CD8-positive, alpha-beta memory T cell (primary cell): Measurements from ENCODE around the gene EPHA8. TPM values are rescaled to one million over a fixed set of nuclear protein-coding genes. Genes with fewer than 3 reads are reported as not detected.

Experiments used
- CTCF ChIA-PET: fragments of 350-600 bp; sonication (Branson Sonifier 250); formaldehyde crosslinking; loops from one replicate; lab custom pipeline; 2021; ENCODE audit warnings: antibody characterized with exemption; lab: Charles Lee
- POLR2A ChIA-PET: fragments of 350-600 bp; sonication (Branson Sonifier 250); formaldehyde crosslinking; loops from one replicate; lab custom pipeline; 2021; ENCODE audit warnings: antibody characterized with exemption; lab: Charles Lee
- DNase-seq, 5 donors: peaks; one replicate each; pipeline versions ENCODE4 v3.0.0 to v3.0.0-alpha.2; 2020 to 2022; ENCODE audit warnings: mixed read lengths in 1 of 5
- H3K27ac ChIP-seq: one replicate; pipeline ENCODE4 v1.7.0; 2013; ENCODE audit warnings: low read depth, mild to moderate bottlenecking, low read length, moderate library complexity
- H3K27me3 ChIP-seq: 2 replicates; pipeline ENCODE4 v1.7.0; 2013; ENCODE audit warnings: low read length, mild to moderate bottlenecking; ENCODE audit not compliant: insufficient read depth, poor library complexity, severe bottlenecking
- H3K36me3 ChIP-seq: 2 replicates; pipeline ENCODE4 v1.7.0; 2013; ENCODE audit warnings: mild to moderate bottlenecking, low read length, moderate library complexity; ENCODE audit not compliant: insufficient read depth
- H3K4me1 ChIP-seq: 2 replicates; pipeline ENCODE4 v1.7.0; 2013; ENCODE audit warnings: mild to moderate bottlenecking, low read length, moderate library complexity; ENCODE audit not compliant: insufficient read depth
- H3K4me3 ChIP-seq: 2 replicates; pipeline ENCODE4 v1.7.0; 2013; ENCODE audit warnings: mild to moderate bottlenecking, low read length
- H3K9me3 ChIP-seq: 2 replicates; pipeline ENCODE4 v1.7.0; 2013; ENCODE audit warnings: mild to moderate bottlenecking, low read length
- H3K27ac Mint-ChIP-seq, 8 donors: one replicate each; pipeline ENCODE4 v1.8.0; 2020 to 2021; ENCODE audit warnings: mixed read lengths in 8 of 8, mild to moderate bottlenecking in 6 of 8, inconsistent platforms in 3 of 8, moderate library complexity in 3 of 8
- H3K27me3 Mint-ChIP-seq, 2 donors: one replicate each; pipeline ENCODE4 v1.8.0; 2020 to 2021; ENCODE audit warnings: mixed read lengths in 2 of 2, mild to moderate bottlenecking in 1 of 2, moderate library complexity in 1 of 2
- H3K36me3 Mint-ChIP-seq, 3 donors: one replicate each; pipeline ENCODE4 v1.8.0; 2020 to 2021; ENCODE audit warnings: mixed read lengths in 3 of 3, inconsistent platforms in 1 of 3, mild to moderate bottlenecking in 1 of 3
- H3K4me1 Mint-ChIP-seq, 3 donors: one replicate each; pipeline ENCODE4 v1.8.0; 2020 to 2021; ENCODE audit warnings: mixed read lengths in 3 of 3, inconsistent platforms in 1 of 3, mild to moderate bottlenecking in 1 of 3
- H3K4me3 Mint-ChIP-seq, 7 donors: one replicate each; pipeline ENCODE4 v1.8.0; 2020 to 2021; ENCODE audit warnings: mixed read lengths in 7 of 7, mild to moderate bottlenecking in 6 of 7, moderate library complexity in 4 of 7, inconsistent platforms in 2 of 7
- H3K9me3 Mint-ChIP-seq, 5 donors: one replicate each; pipeline ENCODE4 v1.8.0; 2020 to 2022; ENCODE audit warnings: mixed read lengths in 5 of 5, mild to moderate bottlenecking in 3 of 5, moderate library complexity in 2 of 5, inconsistent platforms in 1 of 5
- polyA plus RNA-seq: library from polyadenylated mRNA; unstranded; fragments of 300-500 nt; fragmentation: Illumina TruSeq; gene quantifications from one replicate; pipeline ENCODE4 v1.2.3, GENCODE V29; 2021
- total RNA-seq, 2 experiments: library from RNA; stranded (reverse); gene quantifications; one replicate each; pipeline ENCODE4 v1.2.3, GENCODE V29; 2021

The EPHA8 gene
- total and polyA plus RNA-seq, 3 experiments from 2014 or later = not detected

DNA sequence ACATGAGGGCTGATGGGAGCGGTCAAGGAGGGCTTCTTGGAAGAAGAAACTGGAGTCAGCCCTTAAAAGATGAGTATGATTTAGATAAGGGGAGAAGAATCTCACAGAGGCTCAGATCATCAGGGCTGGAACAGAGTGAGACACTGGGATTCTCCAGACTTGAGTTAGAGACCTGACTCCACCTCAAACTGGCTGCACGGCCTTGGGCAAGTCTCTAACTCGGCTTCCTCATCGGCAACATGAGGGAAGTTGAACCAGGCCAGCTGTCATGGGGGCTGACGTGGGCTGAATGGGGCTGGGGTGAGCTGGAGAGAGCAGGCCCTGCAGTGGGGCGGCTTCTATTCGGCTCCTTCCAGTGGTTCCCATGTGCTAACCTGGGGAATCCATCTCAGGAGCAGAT lies 82.6 kb downstream of the EPHA8 start:
- no peak overlapping the region for H3K4me3 Mint-ChIP-seq
- no peak overlapping the region for H3K4me3 ChIP-seq
- no peaks in the 10 kb centered on the region for H3K36me3 Mint-ChIP-seq
- H3K4me1 ChIP-seq = no peaks in the 10 kb centered on the region
- H3K27me3 Mint-ChIP-seq = peaks cover 6 to 47% of the 10 kb centered on the region in 2 donors
- no peak for DNase-seq
- H3K36me3 ChIP-seq = no peaks in the 10 kb centered on the region
- ChIA-PET POLR2A (no interaction called here), CTCF (interaction anchor here (1.2 kb wide), 1 partner anchor 10 kb away, joined by 3 read pairs; no protein-coding TSS in a partner anchor)
- peaks cover 9% of the 10 kb centered on the region for H3K27me3 ChIP-seq
- H3K9me3 Mint-ChIP-seq = no peaks in the 10 kb centered on the region
- no peak overlapping the region for H3K27ac ChIP-seq
- H3K4me1 Mint-ChIP-seq = no peaks in the 10 kb centered on the region
- H3K27ac Mint-ChIP-seq = peak overlapping the region in 2 of 8 donors; percentile 2 to 6
- H3K9me3 ChIP-seq = no peaks in the 10 kb centered on the region

DNA sequence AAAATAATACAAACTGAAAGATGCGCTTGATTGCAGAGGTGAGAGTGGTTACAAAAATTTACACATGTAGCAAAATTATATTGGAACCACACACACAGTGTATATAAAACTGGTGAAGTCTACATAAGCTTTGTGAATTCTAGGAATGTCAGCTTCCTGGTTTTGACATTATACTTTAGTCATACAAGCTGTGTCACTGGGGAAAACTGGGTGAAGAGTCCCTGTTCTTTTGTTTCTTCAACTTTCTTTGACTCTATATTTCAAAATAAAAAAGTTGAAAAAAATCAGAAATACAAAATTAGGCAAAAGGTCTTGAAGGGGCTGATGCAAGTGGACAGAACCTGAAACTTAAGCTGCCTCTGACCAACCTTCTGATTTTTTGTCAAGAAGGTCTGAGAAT lies 83.1 kb downstream of the EPHA8 start:
- CTCF ChIA-PET = interaction anchor here (1.2 kb wide), 1 partner anchor 9 kb away, joined by 3 read pairs; no protein-coding TSS in a partner anchor
- H3K4me3 ChIP-seq = no peak overlapping the region
- H3K9me3 Mint-ChIP-seq = no peaks in the 10 kb centered on the region
- no peak overlapping the region for H3K27ac Mint-ChIP-seq
- H3K36me3 ChIP-seq = no peaks in the 10 kb centered on the region
- no peaks in the 10 kb centered on the region for H3K4me1 ChIP-seq
- H3K27ac ChIP-seq = no peak overlapping the region
- no peak overlapping the region for H3K4me3 Mint-ChIP-seq
- no peaks in the 10 kb centered on the region for H3K9me3 ChIP-seq
- POLR2A ChIA-PET = no interaction called here
- H3K27me3 ChIP-seq = peaks cover 5% of the 10 kb centered on the region
- DNase-seq = no peak
- H3K36me3 Mint-ChIP-seq = no peaks in the 10 kb centered on the region
- H3K27me3 Mint-ChIP-seq = peaks cover 4 to 43% of the 10 kb centered on the region in 2 donors
- H3K4me1 Mint-ChIP-seq = no peaks in the 10 kb centered on the region

DNA sequence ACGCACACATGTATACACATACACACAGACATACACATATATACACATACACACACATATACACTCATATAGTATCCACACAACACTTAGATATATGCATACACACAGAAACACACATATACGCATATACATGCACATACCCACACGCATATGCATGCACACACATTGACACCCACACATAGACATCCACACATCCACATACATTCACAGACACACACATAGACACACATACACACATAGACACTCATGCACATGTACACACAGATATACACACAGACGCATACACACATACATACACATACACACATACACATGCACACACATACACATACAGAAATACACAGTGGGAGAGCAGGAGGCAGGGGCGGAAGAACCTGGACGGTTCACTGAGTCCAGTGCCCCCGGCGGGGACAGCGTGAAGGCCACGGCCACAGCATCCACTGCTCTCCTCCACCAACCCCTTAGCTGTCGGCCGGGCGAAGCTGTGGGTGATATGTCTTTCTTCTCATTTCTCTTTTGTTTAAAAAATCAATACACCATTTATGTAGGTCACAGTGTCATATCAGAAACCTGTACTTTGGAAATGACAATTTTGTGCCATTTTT lies 86.9 kb downstream of the EPHA8 start:
- H3K4me1 Mint-ChIP-seq = no peaks in the 10 kb centered on the region
- Histone ChIP-seq H3K36me3 (no peaks in the 10 kb centered on the region), H3K27me3 (no peaks in the 10 kb centered on the region), H3K27ac (no peak overlapping the region), H3K4me1 (no peaks in the 10 kb centered on the region), H3K4me3 (no peak overlapping the region), H3K9me3 (no peaks in the 10 kb centered on the region)
- ChIA-PET CTCF (no interaction called here), POLR2A (no interaction called here)
- H3K27me3 Mint-ChIP-seq = peaks cover 6 to 38% of the 10 kb centered on the region in 2 donors
- H3K36me3 Mint-ChIP-seq = no peaks in the 10 kb centered on the region
- DNase-seq = no peak
- H3K4me3 Mint-ChIP-seq = no peak overlapping the region
- peak overlapping the region in 1 of 8 donors; percentile 1 for H3K27ac Mint-ChIP-seq
- no peaks in the 10 kb centered on the region for H3K9me3 Mint-ChIP-seq

DNA sequence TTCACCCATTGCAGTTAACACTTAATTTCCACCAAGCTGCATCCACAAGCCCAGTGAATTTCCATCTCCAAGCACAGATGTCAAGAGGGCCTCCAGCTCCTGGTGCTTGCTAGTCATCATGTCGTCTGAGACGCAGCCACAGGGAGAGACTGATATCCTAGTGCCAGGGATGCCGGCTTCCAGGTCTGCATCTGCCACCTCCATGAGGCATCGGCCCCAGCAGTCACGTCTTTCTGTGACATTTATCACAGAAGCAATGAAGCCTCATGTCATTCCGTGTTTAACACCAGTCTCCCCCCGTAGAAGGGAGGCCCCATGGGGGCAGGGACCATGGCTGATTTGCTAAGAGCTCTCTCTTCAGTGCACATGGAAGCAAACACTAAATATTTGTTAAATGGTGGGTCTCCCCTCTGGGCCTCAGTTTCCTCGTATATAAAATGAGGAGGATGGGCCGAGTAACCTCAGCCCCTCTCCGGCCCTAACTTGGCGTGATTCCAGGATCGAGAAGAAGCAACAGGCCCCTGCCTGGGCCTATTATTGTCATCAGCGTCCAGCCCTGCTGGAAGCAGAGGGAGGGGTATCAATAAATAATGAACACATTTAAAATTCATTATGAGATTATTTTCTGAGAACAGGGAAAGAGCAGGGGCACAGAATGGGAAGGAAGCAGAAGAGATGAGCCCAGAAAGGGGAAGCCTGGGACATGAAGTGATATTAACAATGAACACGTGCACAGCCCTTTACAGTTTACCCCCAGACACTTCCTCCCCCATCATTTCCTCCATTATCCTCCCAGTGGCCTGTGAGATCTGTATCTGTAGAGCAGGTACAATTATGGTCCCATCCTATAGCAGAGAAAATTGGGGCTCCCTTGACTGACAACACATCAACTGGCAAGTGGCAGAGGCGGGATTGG lies 88.9 kb downstream of the EPHA8 start:
- no peaks in the 10 kb centered on the region for H3K4me1 ChIP-seq
- ChIA-PET CTCF (no interaction called here), POLR2A (no interaction called here)
- Mint-ChIP-seq H3K27ac (no peak overlapping the region), H3K4me1 (no peaks in the 10 kb centered on the region), H3K27me3 (peaks cover 6 to 36% of the 10 kb centered on the region in 2 donors), H3K4me3 (no peak overlapping the region), H3K36me3 (no peaks in the 10 kb centered on the region), H3K9me3 (no peaks in the 10 kb centered on the region)
- H3K4me3 ChIP-seq = no peak overlapping the region
- no peaks in the 10 kb centered on the region for H3K9me3 ChIP-seq
- H3K27me3 ChIP-seq = no peaks in the 10 kb centered on the region
- H3K27ac ChIP-seq = no peak overlapping the region
- no peak for DNase-seq
- no peaks in the 10 kb centered on the region for H3K36me3 ChIP-seq

DNA sequence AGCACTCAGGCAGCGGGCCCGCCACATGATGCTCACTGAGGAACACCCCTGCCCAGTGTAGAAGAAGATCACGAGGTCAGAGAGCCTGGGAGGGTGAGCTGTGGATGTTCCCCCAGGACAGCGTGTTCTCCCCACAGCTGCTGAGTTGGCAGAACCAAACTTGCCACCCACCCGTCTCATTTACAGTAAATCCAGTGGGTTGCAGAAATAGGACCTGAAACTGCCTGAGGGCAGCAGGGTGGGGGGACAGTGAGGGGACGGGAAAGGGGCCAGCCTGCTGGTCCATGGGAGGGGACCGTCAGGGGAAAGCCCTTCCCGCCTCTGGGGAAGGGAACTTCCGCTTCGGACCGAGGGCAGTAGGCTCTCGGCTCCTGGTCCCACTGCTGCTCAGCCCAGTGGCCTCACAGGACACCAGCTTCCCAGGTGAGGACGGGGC lies 89.6 kb downstream of the EPHA8 start, which contains the start of gene C1QB:
TSS of gene C1QB (plus strand) at position 356 of the 436 bp plus-strand sequence. CDS start 6,227 bp downstream, outside the sequence.
- Histone ChIP-seq H3K4me3 (no peak within 1 kb of the TSS), H3K4me1 (no peaks in the 10 kb centered on the region), H3K27ac (no peak within 1 kb of the TSS), H3K27me3 (no peaks in the 10 kb centered on the region), H3K36me3 (no peaks in the 10 kb centered on the region), H3K9me3 (no peaks in the 10 kb centered on the region)
- ChIA-PET POLR2A (no interaction called here), CTCF (no interaction called here)
- no peaks in the 10 kb centered on the region for H3K9me3 Mint-ChIP-seq
- no peak within 1 kb of the TSS for H3K4me3 Mint-ChIP-seq
- no peak within 1 kb of the TSS for H3K27ac Mint-ChIP-seq
- no peaks in the 10 kb centered on the region for H3K4me1 Mint-ChIP-seq
- no peak for DNase-seq
- peaks cover 6 to 39% of the 10 kb centered on the region in 2 donors for H3K27me3 Mint-ChIP-seq
- no peaks in the 10 kb centered on the region for H3K36me3 Mint-ChIP-seq

Other genes starting within 250 kb of the EPHA8 start
- 10 to 100 TPM; 29.5 to 30.0 TPM for gene ZBTB40, start 111.6 kb upstream of the EPHA8 start, total RNA-seq
- 4.1 TPM for gene ZBTB40, start 111.6 kb upstream of the EPHA8 start, polyA plus RNA-seq
- gene C1QA, start 73.1 kb downstream of the EPHA8 start, total RNA-seq = under 1 TPM; 0.22 to 0.53 TPM
- not detected for gene C1QA, start 73.1 kb downstream of the EPHA8 start, polyA plus RNA-seq
- 1 to 10 TPM in 1 of 2 experiments, under 1 TPM in 1; 0.93 to 1.4 TPM for gene C1QC, start 80.1 kb downstream of the EPHA8 start, total RNA-seq
- not detected for gene C1QC, start 80.1 kb downstream of the EPHA8 start, polyA plus RNA-seq
- gene C1QB, start 89.7 kb downstream of the EPHA8 start, total RNA-seq = under 1 TPM; 0.20 to 0.53 TPM
- not detected for gene C1QB, start 89.7 kb downstream of the EPHA8 start, polyA plus RNA-seq
- under 1 TPM; 0.22 to 0.33 TPM for gene EPHB2, start 147.3 kb downstream of the EPHA8 start, total RNA-seq
- not detected for gene EPHB2, start 147.3 kb downstream of the EPHA8 start, polyA plus RNA-seq